HuH-7 (cell line): Measurements from ENCODE around the gene CD101.
A peak's percentile ranks its signal among the peaks of the same experiment; 100 is the strongest.

ENCODE experiments used
- DNase-seq: peaks from one replicate; pipeline ENCODE4 v3.0.0; 2011; ENCODE audit warnings: low spot score

Gene CD101

GRCh38 chr1:117015724-117016123 lies 14.2 kb downstream of the CD101 start:
- DNase-seq: no peak

DNA sequence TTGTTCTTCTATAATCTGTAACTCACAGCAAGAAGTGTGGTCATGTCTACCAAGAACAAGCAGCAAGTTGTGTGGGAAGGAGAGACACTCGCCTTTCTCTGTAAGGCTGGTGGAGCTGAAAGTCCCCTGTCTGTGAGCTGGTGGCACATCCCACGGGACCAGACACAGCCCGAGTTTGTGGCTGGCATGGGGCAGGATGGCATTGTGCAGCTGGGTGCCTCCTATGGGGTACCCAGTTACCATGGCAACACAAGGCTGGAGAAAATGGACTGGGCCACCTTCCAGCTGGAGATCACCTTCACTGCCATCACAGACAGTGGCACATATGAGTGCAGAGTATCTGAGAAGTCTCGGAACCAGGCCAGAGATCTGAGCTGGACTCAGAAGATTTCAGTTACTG lies 15.5 kb downstream of the CD101 start:
- DNase-seq: no peak

- no peak for DNase-seq
Measured at GRCh38 chr1:117017648-117018047, 16.1 kb downstream of the CD101 start.

DNA sequence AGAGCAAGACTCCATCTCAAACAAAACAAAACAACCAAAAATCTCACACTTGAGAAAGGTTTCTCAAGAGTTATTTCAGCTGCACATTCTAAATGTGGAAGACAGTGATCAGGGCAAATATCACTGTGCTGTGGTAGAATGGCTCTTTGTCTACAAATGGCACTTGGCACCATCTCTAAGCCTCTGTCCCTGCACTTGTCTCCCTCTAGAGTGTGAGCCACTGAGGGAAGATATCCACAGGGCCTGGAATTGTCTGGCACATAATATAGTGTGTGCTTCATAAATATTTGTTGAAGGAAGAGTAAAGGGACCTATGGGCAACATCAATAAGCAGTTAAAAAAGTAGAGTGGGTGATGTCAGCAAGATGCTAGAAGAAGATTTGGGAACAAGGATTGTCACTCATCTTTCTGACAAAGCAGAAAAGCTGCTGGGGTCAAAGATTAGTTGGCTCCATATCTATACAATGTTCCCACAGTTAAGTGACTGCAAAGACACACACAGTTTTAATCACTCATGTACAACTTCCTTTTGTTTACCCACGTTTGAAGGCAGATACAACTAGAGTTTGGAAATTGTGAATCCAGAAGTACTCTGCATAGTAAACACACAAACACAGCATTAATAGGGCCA lies 19.1 kb downstream of the CD101 start:
- DNase-seq: no peak

GRCh38 chr1:117022114-117022513 lies 20.6 kb downstream of the CD101 start:
- DNase-seq: no peak

- DNase-seq: no peak
Measured at GRCh38 chr1:117025568-117025967, 24.0 kb downstream of the CD101 start.

DNA sequence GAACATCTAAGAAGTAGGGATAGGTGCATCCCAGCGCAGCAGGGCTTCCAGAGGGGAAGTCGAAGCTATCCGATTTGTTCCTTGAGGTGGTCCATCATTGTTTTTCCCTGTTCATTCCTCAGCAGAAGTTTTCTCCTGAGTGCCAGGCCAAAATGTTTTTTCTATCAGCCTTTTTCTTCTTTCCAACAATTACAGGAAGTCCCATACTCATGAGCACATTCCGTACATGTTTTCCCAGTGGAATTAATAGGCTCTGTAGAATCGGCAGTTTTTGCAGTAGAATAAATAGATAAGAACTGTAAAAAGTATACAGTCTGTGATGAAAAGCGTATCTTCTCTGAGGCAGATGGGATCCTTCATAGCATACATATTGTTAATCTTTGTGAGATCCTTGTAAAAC lies 24.8 kb downstream of the CD101 start:
- DNase-seq: no peak

- no peak for DNase-seq
Measured at GRCh38 chr1:117029685-117030084, 28.1 kb downstream of the CD101 start.

GRCh38 chr1:117030271-117030877 lies 28.8 kb downstream of the CD101 start:
- no peak for DNase-seq

DNA sequence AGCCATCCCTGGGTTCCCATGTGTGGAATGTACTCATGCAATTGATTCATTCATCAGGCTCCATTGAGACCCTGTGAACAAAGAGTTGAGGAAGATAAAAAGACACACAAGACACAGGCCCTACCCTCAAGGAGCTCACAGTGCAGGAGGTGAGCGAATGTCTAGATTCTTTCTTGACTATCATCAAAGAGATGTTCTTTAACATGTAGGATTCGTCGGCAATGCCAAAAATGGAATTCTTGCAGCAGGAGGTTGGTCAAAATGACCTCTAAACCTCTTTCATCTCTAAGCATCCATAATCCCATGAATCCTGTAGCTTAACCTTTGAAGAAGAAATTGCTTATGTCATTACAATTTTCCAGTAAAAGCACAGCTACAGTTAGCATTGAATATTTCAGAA lies 30.7 kb downstream of the CD101 start:
- DNase-seq: no peak

DNA sequence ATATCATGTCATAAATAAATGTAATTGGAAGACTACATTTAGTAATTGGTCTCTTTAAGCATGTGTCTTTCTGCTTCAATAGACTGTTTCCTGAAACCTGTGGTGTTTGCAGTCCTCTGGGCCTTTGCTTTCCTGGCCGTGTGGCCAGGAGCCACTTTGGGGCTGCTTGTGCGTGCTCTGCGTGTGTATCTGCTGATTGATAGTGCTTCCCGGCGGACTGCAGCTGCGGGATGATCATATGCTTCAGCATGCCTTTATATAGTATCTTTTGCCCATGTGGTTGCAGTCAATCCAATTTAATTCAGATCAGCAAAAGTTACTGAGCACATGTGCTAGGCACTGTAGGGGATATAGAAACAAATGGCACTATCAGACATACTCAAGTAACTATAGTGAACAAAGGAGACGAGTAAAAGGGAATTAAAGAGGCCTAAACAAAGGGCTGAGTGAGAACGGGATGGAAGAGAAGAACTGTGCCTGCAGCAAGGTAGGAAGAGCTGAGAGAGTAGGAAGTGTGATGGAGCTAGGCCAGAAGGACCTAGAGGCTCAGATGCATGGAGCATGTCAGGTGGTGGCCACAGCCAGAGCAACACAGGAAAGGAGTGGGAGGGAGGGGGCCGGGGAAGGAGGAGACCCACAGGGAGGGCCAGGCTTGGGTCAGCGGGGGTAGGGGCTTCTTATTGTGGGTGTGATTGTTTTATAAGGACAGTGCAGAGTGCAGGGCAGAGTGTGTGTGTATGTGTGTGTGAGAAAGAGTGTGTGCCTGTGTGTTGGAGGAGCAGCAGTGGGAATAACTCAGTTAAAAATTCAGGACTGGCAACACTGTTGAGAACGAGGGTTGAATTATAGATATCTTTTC lies 31.4 kb downstream of the CD101 start:
- DNase-seq: no peak

- DNase-seq: no peak
Measured at GRCh38 chr1:117033772-117034171, 32.2 kb downstream of the CD101 start.

DNA sequence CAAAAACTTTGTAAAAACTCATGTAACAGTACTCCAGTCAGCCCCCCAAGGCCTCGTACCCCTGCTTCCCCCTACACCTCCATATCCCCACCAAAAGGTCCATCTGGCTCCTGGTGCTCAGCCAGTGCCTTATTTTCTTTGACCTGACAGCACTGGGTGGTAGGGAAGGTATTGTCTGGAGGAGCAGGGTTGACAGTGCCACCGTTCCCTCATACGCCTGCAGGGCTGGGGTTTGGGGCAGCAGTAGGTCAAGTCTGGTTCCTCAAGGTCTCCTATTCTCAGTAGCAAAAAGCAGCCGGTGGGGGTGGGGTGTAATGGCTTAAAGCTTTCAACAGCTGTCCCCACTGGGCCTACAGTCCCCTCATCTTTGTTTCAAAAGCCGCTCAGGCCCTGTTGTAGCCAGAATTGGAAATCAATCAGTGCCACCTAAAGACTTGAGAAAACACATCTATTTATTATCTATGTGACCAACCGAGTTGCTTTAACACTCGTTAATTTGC lies 33.3 kb downstream of the CD101 start:
- DNase-seq: no peak

DNA sequence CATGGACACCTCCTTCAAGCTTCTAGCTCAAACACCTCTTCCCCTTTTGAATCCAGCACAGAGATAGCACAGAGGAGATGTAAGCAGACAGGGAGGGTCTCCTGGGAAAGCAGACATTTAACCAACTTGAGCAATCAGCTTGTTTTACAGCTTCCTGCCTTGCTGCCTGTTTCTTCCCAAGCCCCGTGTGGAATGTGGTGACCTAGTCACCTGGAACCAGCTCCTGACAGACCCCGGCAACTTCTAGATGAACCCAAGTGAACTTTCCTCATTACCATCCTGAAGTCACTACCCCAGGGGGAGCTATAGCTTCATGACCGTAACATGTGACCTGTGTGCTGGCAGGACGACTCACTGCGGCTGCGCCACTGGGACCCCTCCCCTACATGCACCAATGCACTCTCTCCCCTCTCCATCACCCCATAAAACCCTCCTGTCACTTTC lies 34.5 kb downstream of the CD101 start:
- peak; percentile 32 for DNase-seq

DNA sequence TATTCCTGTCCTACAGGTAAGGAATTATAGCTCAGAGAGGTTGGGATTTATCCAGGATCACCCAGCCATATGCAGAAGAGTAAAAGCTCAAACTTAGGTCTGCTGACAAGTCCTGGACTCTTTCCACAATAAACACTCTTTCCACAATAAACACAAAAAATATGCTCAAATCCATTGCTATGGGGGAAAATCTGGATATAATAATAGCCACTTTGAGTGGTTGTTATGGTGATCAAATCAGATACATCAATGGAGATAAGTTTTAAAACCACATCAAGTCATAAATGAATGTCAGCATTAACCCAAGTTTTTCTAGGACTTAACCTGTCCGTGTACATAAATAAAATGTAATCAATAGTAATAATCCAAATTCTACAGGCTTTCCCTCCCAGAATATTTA lies 36.2 kb downstream of the CD101 start:
- no peak for DNase-seq

DNA sequence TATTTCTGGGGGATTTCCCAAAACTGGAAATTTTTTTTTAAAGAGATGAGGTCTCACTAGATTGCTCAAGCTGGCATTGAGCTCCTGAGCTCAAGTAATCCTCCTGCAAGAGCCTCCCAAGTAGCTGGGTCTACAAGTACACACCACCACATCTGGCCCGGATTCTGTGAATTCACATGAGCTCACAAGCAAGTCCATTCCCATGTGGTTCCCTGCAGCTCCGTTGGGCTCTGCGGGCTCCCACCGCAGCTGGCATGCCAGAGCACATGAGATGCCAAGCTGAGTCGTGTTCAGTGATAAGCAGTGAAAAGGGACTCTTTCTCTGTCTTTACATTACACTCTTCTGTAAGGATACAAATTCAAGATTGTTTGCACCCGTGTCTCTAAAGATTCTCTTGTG lies 36.7 kb downstream of the CD101 start:
- DNase-seq: no peak

DNA sequence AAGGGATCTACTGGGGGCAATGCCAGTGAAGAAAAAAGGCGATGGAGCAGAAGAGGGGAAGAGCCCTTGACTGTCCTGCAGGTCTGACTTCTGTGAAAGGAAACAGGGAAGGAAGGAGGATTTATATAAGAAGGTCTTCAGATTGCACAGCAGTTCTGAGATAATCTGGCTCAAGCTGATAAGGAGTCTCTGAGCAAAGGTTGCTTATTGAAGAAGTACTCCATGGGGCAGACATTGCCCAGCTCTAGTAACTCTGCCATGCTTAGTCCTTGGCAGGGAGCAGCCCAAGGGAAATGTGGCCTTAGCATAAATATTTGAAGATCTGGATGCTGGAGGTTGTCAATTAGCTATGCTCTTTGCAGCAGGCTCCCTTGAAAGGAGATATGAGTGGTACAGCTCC lies 42.7 kb downstream of the CD101 start:
- no peak for DNase-seq

DNA sequence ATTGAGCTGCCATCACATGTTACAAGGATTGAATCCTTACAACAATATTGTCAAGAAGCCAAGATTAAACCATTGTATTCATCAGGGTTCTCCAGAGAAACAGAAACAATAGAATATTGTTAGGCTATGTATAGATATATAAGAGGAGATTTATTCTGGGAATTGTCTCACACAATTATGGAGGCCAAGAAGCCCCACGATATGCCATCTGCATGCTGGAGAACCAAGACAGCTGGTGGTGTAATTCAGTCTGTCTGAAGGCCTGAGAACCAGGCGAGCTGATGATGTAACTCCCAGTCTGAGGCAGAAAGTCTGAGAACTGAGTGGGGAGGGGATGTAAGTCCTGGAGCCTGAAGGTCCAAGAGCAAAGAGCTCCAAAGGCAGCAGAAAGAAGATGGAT lies 44.1 kb downstream of the CD101 start:
- no peak for DNase-seq

GRCh38 chr1:117046781-117047180 lies 45.2 kb downstream of the CD101 start:
- no peak for DNase-seq

GRCh38 chr1:117047271-117047670 lies 45.7 kb downstream of the CD101 start:
- DNase-seq: no peak

DNA sequence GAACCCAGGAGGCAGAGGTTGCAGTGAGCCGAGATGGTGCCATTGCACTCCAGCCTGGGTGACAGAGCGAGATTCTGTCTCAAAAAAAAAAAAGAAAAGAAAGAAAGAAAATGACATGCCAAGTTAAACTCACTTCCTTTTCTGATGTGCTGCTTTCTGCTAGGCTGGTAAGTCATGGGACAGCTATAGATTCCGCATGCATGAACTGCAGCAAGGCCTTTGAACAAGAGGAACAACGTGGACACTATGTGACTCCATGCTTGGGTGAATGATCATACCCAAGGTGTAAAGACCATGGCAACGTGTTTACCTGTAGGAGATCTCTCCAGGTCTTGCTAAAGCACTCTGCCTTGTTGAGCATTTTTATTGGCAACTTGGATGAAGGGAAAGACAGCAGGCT lies 48.3 kb downstream of the CD101 start:
- DNase-seq: no peak

GRCh38 chr1:117051224-117052064 lies 49.9 kb downstream of the CD101 start:
- no peak for DNase-seq
